Activated CD4-positive, alpha-beta T cell treated with anti-CD3 and anti-CD28 coated beads, Interleukin-2, amount 50 U/mL, for 16 hours (primary cell): ENCODE data around the gene DDX39B.
A peak's percentile ranks its signal among the peaks of the same experiment; 100 is the strongest.

Source experiments
- DNase-seq: peaks from one replicate; pipeline ENCODE4 v3.0.0-alpha.2; 2020

The DDX39B gene

GRCh38 chr6:31546958-31547726 lies 5.3 kb upstream of the DDX39B start, which contains the start of gene NFKBIL1:
NFKBIL1 (plus strand) TSS chr6:31547608; CDS start chr6:31547695, 87 bp downstream.
- peak; percentile 97 for DNase-seq

GRCh38 chr6:31546339-31546957 lies 4.6 kb upstream of the DDX39B start, which contains the start of gene ATP6V1G2:
ATP6V1G2 (minus strand) TSS chr6:31546608; CDS start chr6:31546559, 49 bp downstream.
- peak; percentile 95 for DNase-seq

GRCh38 chr6:31545291-31545690 lies 3.5 kb upstream of the DDX39B start:
- no peak for DNase-seq

GRCh38 chr6:31544676-31545075 lies 2.9 kb upstream of the DDX39B start:
- no peak for DNase-seq

- no peak for DNase-seq
Observed at GRCh38 chr6:31543639-31544038, 1.8 kb upstream of the DDX39B start.

- DNase-seq = peak; percentile 74
Observed at GRCh38 chr6:31541059-31541657, 645 bp downstream of the DDX39B start.

GRCh38 chr6:31540640-31541039 lies 1.2 kb downstream of the DDX39B start:
- no peak for DNase-seq

GRCh38 chr6:31538805-31539400 lies 2.9 kb downstream of the DDX39B start:
- no peak for DNase-seq

- DNase-seq = no peak
Observed at GRCh38 chr6:31535538-31536324, 6.1 kb downstream of the DDX39B start.

GRCh38 chr6:31534521-31535040 lies 7.2 kb downstream of the DDX39B start:
- DNase-seq = no peak

- DNase-seq = no peak
Observed at GRCh38 chr6:31534011-31534410, 7.8 kb downstream of the DDX39B start.

- DNase-seq = peak; percentile 25
Observed at GRCh38 chr6:31533455-31533841, 8.4 kb downstream of the DDX39B start.

GRCh38 chr6:31532644-31533454 lies 9.0 kb downstream of the DDX39B start:
- no peak for DNase-seq

GRCh38 chr6:31531771-31532643 lies 9.8 kb downstream of the DDX39B start:
- no peak for DNase-seq

- no peak for DNase-seq
Observed at GRCh38 chr6:31531162-31531561, 10.6 kb downstream of the DDX39B start.

- DNase-seq = no peak
Observed at GRCh38 chr6:31530659-31531058, 11.1 kb downstream of the DDX39B start.

GRCh38 chr6:31529329-31530150 lies 12.3 kb downstream of the DDX39B start:
- no peak for DNase-seq

- DNase-seq = no peak
Observed at GRCh38 chr6:31528821-31529328, 12.9 kb downstream of the DDX39B start, which contains the start of gene MCCD1. MCCD1 (plus strand) TSS chr6:31528962; CDS start chr6:31529015, 53 bp downstream.

- no peak for DNase-seq
Observed at GRCh38 chr6:31528307-31528777, 13.5 kb downstream of the DDX39B start.
